A673 (cell line): ENCODE measurements around the gene HOXB7.

Experiments
- CTCF ChIP-seq: fragments of 300-800, 200-600 bp; sonication (generic); conservative IDR thresholded peaks from 2 replicates; pipeline ENCODE4 v1.5.1; 2017; ENCODE audit warnings: low read depth, mild to moderate bottlenecking, antibody characterized with exemption, low read length, moderate library complexity, mixed read lengths
- EZH2 ChIP-seq: fragments of 200-600 bp; sonication (generic); IDR thresholded peaks from 2 replicates; pipeline ENCODE4 v1.6.1; 2017; ENCODE audit warnings: borderline replicate concordance, low read depth, mild to moderate bottlenecking, mixed read lengths, antibody characterized with exemption, low read length; ENCODE audit not compliant: poor library complexity, severe bottlenecking

GRCh38 chr17:48563867-48564187 lies 47.0 kb downstream of the HOXB7 start:
- TF ChIP-seq CTCF (no peak), EZH2 (no peak)
